ENCODE data around the gene KIF4A. TPM values are rescaled to one million over a fixed set of nuclear protein-coding genes. Genes with fewer than 3 reads are reported as not detected.

Gene KIF4A
- total RNA-seq, 1 donor from 2014 or later, result 0.75 TPM

GRCh38 chrX:70439016-70439415, 149.1 kb downstream of the KIF4A start:
- Histone ChIP-seq H3K4me1 (no peaks in the 10 kb centered on the region), H3K9me3 (no peaks in the 10 kb centered on the region), H3K36me3 (no peaks in the 10 kb centered on the region), H3K27me3 (no peaks in the 10 kb centered on the region), H3K4me3 (no peak overlapping the region), H3K27ac (no peak overlapping the region)
- DNase-seq, result no peak
- TF ChIP-seq CTCF (IDR thresholded peaks at IDR 0.05), result no peak
- ATAC-seq, result no peak
- intact Hi-C loops (cut with DNase I), result no loop called here

GRCh38 chrX:70442224-70442623, 152.3 kb downstream of the KIF4A start:
- intact Hi-C loops (cut with DNase I), result no loop called here
- H3K36me3 ChIP-seq, result no peaks in the 10 kb centered on the region
- no peaks in the 10 kb centered on the region for H3K9me3 ChIP-seq
- ATAC-seq, result no peak
- no peaks in the 10 kb centered on the region for H3K4me1 ChIP-seq
- TF ChIP-seq CTCF (IDR thresholded peaks at IDR 0.05), result no peak
- no peak overlapping the region for H3K4me3 ChIP-seq
- H3K27ac ChIP-seq, result no peak overlapping the region
- peaks cover 5% of the 10 kb centered on the region for H3K27me3 ChIP-seq
- DNase-seq, result no peak

- TF ChIP-seq CTCF (IDR thresholded peaks at IDR 0.05), result no peak
- H3K36me3 ChIP-seq, result no peaks in the 10 kb centered on the region
- H3K27me3 ChIP-seq, result peaks cover 5% of the 10 kb centered on the region
- H3K27ac ChIP-seq, result no peak within 1 kb of the TSS
- intact Hi-C loops (cut with DNase I), result no loop called here
- H3K4me3 ChIP-seq, result peak within 1 kb of the TSS; percentile 10
- DNase-seq (no peak), ATAC-seq (peak; percentile 41)
- H3K4me1 ChIP-seq, result no peaks in the 10 kb centered on the region
- H3K9me3 ChIP-seq, result no peaks in the 10 kb centered on the region
Measured at GRCh38 chrX:70444326-70444945, 154.5 kb downstream of the KIF4A start, which contains the start of gene DLG3. Gene DLG3, plus strand, starts transcription at chrX:70444835. Its CDS starts 367 bp downstream, at chrX:70445202.

- H3K4me1 ChIP-seq, result no peaks in the 10 kb centered on the region
- no peak overlapping the region for H3K27ac ChIP-seq
- peak overlapping the region; percentile 10 for H3K4me3 ChIP-seq
- H3K36me3 ChIP-seq, result no peaks in the 10 kb centered on the region
- ATAC-seq (peak; percentile 19), DNase-seq (no peak)
- intact Hi-C loops (cut with DNase I), result no loop called here
- peaks cover 5% of the 10 kb centered on the region for H3K27me3 ChIP-seq
- TF ChIP-seq CTCF (IDR thresholded peaks at IDR 0.05), result no peak
- H3K9me3 ChIP-seq, result no peaks in the 10 kb centered on the region
Measured at GRCh38 chrX:70444946-70445656, 155.2 kb downstream of the KIF4A start.

GRCh38 chrX:70445951-70446350, 156.0 kb downstream of the KIF4A start:
- ATAC-seq (no peak), DNase-seq (no peak)
- Histone ChIP-seq H3K9me3 (no peaks in the 10 kb centered on the region), H3K36me3 (no peaks in the 10 kb centered on the region), H3K4me1 (no peaks in the 10 kb centered on the region), H3K27ac (no peak overlapping the region), H3K27me3 (peaks cover 5% of the 10 kb centered on the region), H3K4me3 (no peak overlapping the region)
- no peak for TF ChIP-seq CTCF (IDR thresholded peaks at IDR 0.05)
- intact Hi-C loops (cut with DNase I), result no loop called here

Data from upper lobe of right lung (tissue), 1 donor.